Measurements from ENCODE around the gene WDR88.
"Not testable (repeated sequence)": the region's sequence is repeated elsewhere in the genome, so short reads cannot be mapped to it uniquely, and the experiment has no call there.

WDR88 gene

GRCh38 chr19:33211794-33212435 is 80.0 kb downstream of the WDR88 start:
- no peak for DNase-seq (ENCODE audit: low read depth in 2 of 2)

DNA sequence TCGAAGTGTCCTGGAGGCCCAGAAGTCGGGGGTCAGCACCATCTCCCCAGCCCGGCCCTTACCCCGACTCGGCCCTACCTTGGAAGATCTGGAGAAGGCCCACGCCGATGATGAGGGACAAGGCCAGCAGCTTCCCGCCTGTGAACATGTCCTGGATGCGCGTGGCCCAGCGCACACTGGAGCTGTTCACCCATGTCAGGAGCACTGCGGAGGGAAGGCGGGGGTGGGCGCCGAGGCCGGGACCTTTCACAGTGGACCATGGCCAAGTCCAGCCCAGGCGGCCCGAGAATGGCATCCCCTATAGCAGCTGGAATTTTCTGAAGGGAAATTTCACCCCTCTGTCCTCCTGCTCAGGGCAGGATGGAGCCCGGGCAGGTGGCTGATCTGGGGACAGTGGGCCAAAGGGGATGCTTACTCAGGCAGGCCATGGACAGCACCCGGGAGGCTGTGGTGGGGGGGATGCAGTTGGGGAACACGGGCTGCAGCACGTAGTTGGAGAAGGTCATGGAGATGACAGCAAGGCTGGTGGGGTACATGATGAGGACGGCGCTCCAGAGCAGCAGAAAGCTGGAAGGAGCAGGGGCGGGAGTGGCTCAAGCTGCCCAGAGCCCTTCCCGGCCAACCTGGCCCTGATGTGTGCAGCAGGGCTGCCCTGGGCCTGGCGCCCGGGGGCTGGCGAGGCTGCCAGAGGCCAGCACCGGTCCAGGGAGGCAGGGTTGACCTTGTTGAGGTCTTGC is 80.7 kb downstream of the WDR88 start:
- DNase-seq (ENCODE audit: low read depth in 2 of 2): no peak

- DNase-seq (ENCODE audit: low read depth in 2 of 2): no peak
Observed at GRCh38 chr19:33214596-33214995, 82.7 kb downstream of the WDR88 start.

- DNase-seq (ENCODE audit: low read depth in 2 of 2): no peak
Observed at GRCh38 chr19:33215438-33216197, 83.7 kb downstream of the WDR88 start.

- DNase-seq (ENCODE audit: low read depth in 2 of 2): no peak
Observed at GRCh38 chr19:33216198-33216830, 84.4 kb downstream of the WDR88 start.

- no peak for DNase-seq (ENCODE audit: low read depth in 2 of 2)
Observed at GRCh38 chr19:33217881-33218280, 86.0 kb downstream of the WDR88 start.

DNA sequence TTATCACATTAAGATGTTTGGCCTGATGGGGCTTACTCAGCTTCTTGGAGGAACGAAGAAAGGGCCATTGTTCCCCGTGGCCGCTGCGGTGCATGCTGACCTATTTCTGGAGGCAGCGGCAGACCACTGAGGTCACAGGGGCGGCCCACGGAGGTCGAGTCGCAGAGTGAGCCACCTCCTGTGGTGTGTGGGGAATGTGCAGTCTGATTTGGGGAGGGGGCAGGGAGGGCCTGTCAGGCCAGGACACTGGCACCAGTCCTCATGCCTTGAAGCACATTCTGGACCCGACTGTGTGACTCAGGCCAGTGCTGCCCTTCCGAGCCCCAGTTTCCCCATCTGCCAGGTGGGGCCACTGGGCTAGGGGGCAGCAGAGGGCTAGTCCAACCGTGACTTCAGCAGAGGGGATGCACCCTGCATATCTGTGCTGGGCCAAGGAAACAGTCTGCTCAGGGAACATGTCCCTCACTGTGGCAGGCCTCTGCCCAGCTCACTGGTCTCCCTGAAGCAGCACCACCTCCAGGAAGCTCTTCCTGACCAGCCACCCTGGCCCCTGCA is 87.4 kb downstream of the WDR88 start:
- DNase-seq (ENCODE audit: low read depth in 2 of 2): no peak

DNA sequence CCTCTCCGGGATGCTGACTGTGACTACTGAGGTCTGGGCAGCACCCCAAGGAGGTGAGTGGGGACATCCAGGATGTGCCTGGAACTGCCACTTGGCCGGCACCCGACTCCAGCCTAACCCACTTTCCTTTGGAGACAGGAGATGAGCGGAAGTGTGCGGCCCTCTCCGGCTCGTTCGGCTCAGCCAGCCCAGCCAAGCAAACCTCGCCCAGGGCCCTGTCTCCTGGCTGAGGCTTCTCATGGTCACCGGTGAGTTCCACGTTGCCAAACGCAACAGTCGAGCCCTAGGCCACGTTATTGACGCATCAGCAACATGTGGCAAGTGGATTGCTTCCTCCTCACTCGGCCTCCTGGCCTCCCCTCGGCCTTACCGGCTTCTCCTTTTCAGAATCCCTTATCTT is 88.2 kb downstream of the WDR88 start:
- DNase-seq (ENCODE audit: low read depth in 2 of 2): no peak

- DNase-seq (ENCODE audit: low read depth in 2 of 2): no peak
Observed at GRCh38 chr19:33220735-33221134, 88.8 kb downstream of the WDR88 start.

- no peak for DNase-seq (ENCODE audit: low read depth in 2 of 2)
Observed at GRCh38 chr19:33221638-33222037, 89.7 kb downstream of the WDR88 start.

DNA sequence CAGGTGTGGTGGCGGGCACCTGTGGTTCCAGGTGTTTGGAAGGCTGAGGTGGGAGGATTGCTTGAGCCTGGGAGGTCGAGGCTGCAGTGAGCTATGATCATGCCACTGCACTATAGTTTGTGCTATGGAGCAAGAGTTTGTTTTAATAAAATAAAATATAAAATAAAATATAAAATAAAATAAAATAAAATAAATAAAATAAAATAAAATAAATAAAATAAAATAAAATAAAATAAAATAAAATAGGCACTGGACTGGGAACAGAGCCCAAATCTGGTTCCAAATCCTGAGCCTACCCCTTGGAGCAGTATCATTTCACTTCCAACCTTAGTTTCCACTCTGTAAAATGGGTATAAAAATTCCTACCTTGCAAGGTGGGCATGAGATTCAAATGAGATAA is 90.3 kb downstream of the WDR88 start:
- DNase-seq (ENCODE audit: low read depth in 2 of 2): not testable (repeated sequence)

- no peak for DNase-seq (ENCODE audit: low read depth in 2 of 2)
Observed at GRCh38 chr19:33224694-33225457, 93.0 kb downstream of the WDR88 start.
